Sciatic nerve (tissue), 2 donors: Measurements from ENCODE around the gene EVA1A. TPM values are rescaled to one million over a fixed set of nuclear protein-coding genes. Genes with fewer than 3 reads are reported as not detected.
A peak's percentile ranks its signal among the peaks of the same experiment; 100 is the strongest.

Experiments
- ATAC-seq: fragments of 200-7000 bp; cut with Tn5 transposase; one replicate; pipeline ENCODE4 v1.9.1; 2020; ENCODE audit warnings: mild to moderate bottlenecking, moderate library complexity
- DNase-seq: peaks from one replicate; pipeline ENCODE4 v3.0.0-alpha.2; 2020; ENCODE audit warnings: low spot score
- intact Hi-C: fragments of 100-400 bp; cut with DNase I; formaldehyde crosslinking; loops from one replicate; pipeline ENCODE4 v1.14.2; 2022
- total RNA-seq: library from RNA; stranded (reverse); fragmentation: NEBNext Ultra II Directional; extraction: Animal tissue kit (Norgen Biotek cat#: 25700); gene quantifications from one replicate; pipeline ENCODE4 v1.2.1, GENCODE V29; 2021
- donor health status: DM: no; HTN: no; CAD: no.
- donor health status: DM: no; HTN: no; CAD: no.

Gene EVA1A
- total RNA-seq, 1 donor from 2014 or later = 4.8 TPM

- ATAC-seq = no peak
- intact Hi-C loops = no loop called here
- no peak for DNase-seq
Measured at GRCh38 chr2:75594596-75594995, 33.9 kb upstream of the EVA1A start.

- intact Hi-C loops = no loop called here
- no peak for ATAC-seq
- no peak for DNase-seq
Measured at GRCh38 chr2:75592888-75593287, 32.1 kb upstream of the EVA1A start.

DNA sequence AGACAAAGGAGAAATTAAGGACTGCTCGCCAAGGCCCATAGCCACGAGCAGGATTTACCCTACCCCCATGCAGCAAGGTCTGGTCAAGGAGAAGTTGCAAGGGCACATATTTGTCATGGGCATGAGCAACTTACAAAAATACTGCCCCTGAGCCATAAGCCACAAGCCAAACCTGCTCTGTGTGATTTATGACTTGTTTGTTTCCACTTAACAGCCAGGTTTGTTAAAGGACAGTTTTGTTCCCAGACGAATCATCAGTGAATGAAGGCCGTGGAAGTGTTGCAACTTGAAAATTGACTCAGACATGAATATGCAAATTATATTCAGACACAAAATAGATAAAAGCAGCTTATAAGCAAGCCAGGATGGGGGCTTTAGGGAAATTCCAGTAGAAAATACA is 31.3 kb upstream of the EVA1A start:
- ATAC-seq = no peak
- DNase-seq = no peak

DNA sequence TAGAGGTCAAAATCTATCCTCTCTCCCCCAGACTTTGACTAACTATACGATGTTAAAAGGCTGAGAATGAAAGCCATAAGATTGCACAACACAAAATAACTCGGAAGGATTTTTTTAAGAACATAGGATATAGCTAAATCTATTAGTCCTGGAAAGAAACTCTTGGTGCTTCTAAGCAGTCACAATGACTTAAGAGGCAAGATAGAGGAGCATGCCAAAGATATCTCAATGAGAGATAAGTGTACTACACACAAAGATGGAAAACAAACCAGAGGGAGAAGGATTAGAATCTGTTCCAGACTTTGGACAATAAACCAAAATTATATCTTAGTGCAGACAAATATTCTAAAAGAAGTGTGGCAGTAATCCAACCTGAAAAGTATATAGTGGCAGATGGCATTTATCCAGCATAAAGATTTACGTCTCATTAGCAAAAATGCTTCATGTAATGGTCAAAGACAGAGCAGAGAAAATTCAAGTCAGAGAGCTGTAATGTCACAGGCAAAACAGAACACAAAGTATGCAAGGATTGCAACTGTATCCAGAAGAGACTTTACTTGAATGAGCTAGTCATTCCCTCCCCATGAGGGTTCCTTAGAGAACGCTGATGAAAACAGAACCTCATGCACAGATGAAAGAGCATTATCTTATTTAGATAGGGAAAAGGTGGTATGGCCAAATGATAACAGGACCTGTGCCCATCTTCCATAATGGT is 28.8 kb upstream of the EVA1A start:
- DNase-seq (no peak), ATAC-seq (no peak)
- intact Hi-C loops = no loop called here

More for the DNA sequence above, 31.3 kb upstream of the EVA1A start:
- intact Hi-C loops = no loop called here

- ATAC-seq = no peak
- no peak for DNase-seq
- intact Hi-C loops = no loop called here
Measured at GRCh38 chr2:75587954-75588587, 27.3 kb upstream of the EVA1A start.

- intact Hi-C loops = no loop called here
- DNase-seq (no peak), ATAC-seq (no peak)
Measured at GRCh38 chr2:75586971-75587370, 26.2 kb upstream of the EVA1A start.

- intact Hi-C loops = no loop called here
- ATAC-seq (no peak), DNase-seq (no peak)
Measured at GRCh38 chr2:75582840-75583239, 22.1 kb upstream of the EVA1A start.

DNA sequence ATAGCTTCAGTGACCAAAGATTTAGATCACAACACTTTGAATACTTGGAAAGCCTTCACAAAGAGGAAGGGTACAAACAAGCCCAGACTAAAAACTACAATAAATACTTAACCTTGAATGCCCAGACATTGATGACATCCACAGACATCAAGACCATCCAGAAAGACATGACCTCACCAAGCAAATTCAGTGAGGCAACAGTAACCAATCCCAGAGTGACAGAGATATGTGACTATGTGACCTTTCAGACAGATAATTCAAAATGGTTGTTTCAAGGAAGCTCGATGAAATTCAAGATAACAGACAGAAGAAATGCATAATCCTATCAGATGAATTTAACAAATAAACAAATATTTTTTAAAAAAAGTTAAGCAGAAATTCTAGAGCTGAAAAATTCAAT is 19.9 kb upstream of the EVA1A start:
- DNase-seq (no peak), ATAC-seq (no peak)
- intact Hi-C loops = no loop called here

DNA sequence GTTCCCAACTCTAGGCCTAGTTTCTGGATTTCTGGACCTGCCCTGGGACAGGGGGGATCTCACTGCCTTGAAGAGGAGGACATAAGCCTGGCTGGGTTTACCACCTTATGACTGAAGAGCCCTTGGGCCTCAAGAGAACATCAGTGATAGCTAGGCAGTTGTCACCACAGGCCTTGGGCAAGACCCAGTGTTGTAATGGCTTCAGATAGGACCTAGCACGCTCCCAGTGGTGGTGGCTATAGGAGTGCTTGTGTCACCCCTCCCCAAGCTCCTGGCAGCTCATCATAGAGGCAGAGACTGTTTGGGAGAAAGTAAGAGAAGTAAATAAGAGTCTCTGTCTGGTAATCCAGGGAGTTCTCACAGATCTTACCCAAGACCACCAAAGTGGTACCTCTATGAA is 19.4 kb upstream of the EVA1A start:
- ATAC-seq = no peak
- DNase-seq = no peak
- intact Hi-C loops = no loop called here

- DNase-seq (no peak), ATAC-seq (no peak)
- intact Hi-C loops = no loop called here
Measured at GRCh38 chr2:75579186-75579585, 18.4 kb upstream of the EVA1A start.

DNA sequence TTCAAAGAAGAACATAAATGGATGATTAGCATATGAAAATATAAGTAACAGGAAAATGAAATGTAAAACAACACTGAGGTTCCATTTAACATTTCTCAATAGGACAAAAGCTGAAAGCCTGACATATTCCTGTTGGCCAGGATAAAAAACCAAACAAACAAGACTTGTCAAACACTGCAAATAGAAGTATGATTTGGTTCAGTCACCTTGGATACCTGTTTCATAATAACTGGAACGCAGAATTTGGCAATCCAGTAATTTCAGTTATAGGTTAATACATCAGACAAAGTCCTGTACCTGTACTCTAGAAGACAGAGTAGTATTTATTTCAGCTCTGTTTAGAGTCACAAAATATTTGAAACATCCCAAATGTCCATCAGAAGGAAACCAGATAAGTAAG is 16.5 kb upstream of the EVA1A start:
- ATAC-seq = no peak
- DNase-seq = no peak
- intact Hi-C loops = no loop called here

GRCh38 chr2:75574106-75574505 is 13.4 kb upstream of the EVA1A start:
- intact Hi-C loops = no loop called here
- DNase-seq (no peak), ATAC-seq (no peak)

DNA sequence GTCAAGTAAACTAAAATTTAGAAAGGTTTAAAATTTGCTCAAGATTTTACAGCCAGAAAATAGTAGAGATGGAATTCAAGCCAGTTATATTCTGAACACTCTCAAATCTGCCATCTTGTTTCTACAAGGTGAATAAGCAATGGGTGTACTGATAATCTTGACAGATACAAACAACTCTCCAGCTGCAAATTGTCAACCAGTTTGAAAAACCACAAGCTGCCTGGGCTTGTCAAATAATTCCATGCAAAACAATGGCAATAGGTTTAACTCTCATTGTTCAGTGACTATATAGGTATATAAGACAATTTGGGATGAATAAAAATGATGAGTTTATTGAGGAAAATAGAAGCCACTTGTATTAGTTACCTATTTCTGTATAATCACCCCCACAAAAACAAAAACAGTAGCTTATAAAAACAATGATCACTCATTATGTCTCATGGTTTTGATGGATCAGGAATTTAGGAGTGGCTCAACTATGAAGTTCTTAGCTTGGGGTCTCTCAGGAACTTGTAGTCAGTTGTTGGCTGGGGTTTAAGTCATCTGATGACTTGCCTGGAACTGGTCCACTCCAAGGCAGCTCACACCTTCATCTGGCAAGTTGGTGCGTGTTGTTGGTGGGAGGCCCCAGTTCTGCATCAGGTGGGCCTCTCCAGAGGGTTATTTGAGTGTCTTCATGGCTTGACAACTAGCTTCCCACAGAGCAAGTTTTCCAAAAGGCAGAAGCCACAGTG is 12.6 kb upstream of the EVA1A start:
- DNase-seq (no peak), ATAC-seq (no peak)
- intact Hi-C loops = no loop called here

GRCh38 chr2:75571730-75572430 is 11.1 kb upstream of the EVA1A start:
- intact Hi-C loops = no loop called here
- ATAC-seq = no peak
- DNase-seq = no peak

DNA sequence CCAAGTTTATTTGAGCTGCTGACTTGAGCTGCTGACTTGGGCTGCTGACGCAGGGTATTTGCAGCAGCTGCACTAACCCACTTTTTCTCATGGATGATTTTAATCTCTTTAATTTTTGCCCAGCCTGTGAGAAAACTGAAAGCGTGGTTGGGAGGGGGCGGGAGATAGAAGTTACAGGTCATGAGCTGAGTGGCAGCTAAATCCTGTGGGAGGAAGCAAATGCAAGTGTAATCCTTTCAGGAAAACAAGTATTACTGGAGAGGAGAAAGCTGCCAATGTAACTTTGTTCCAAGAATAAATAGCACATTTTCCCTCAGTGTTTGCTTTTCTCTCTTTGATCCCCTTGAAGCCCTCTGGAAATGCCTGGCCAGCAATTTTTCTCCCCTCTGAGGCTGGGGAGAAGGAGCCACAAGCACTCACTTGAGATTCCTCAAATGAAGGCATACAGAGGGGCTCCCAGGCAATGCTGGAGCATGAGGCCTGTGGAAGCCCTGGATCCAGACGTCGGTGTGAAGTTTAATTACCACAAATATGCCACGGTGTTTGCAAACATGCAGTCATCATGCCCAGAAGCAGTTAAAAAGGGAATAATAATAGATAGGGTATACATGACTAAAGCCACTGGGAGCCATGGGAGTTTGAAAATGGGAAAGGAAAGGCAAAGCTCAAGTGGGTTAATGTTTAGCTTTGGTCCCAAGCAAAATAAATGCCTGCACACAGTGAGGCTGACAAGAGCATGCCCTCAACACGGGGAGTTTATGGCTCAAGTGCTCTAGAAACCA is 10.4 kb upstream of the EVA1A start:
- no peak for DNase-seq
- ATAC-seq = peak; percentile 95
- intact Hi-C loops = no loop called here

- intact Hi-C loops = no loop called here
- ATAC-seq (no peak), DNase-seq (no peak)
Measured at GRCh38 chr2:75570024-75570947, 9.5 kb upstream of the EVA1A start.

DNA sequence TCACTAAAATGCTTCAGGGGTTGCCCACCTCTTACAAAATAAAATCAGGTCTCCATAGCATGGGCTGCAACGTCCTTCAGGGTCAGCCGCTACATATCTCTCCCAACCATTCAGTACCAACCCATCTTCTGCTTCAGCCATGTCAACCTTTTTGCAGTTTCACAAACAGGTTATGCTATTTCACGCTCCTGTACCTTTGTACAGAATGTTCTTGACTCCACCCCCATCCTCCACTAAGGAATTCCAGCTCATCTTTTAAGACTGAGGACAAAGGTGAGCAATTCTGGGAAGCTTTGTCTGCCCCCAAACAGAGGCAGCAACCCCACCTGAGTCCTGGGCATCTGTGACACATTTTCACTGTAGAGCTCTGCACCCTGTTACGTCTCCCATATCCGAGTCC is 8.8 kb upstream of the EVA1A start:
- ATAC-seq (no peak), DNase-seq (no peak)
- intact Hi-C loops = no loop called here

DNA sequence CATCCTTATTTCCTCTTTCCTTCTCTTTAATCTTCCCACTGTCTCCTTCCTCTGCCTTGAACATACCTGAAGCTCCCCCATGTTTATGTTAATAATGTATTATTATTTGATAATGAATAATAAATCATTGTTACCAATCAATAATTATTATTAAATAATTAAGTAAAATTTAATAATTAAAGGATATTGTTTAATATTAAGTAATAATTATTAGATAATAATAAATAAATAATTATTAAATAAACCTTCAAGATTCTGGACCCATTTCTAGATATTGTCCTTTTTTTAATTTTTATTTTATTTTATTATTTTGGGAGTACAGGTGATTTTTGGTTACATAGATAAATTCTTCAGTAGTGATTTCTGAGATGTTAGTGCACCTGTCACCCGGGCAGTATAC is 7.4 kb upstream of the EVA1A start:
- no peak for DNase-seq
- ATAC-seq = no peak
- intact Hi-C loops = no loop called here
